Fibroblast of skin of left quadriceps (primary cell): ENCODE results near the gene CADM2.

Experiments
- DNase-seq, 2 experiments: peaks; one replicate each; pipeline ENCODE4 v3.0.0-alpha.2; 2013; ENCODE audit warnings: low read depth in 2 of 2

CADM2 gene

DNA sequence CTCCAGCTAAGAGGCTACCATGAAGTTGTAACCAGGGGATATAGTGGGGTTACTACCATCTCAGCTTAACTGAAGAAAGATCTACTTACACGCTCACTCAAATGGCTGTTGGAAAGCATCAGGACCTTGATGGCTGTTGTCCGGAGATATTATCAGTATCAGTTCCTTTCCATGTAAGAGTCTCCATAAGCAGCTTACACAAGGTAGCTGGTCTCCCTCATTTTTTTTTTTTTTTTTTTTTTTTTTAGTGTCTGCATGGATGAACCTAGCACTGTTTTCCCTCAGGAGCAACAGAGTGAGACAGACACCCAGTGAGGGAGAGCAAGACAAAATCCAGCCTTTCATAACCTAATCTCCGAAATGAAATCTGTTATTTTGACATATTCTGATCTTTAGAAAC lies 230.9 kb downstream of the CADM2 start:
- no peak for DNase-seq

DNA sequence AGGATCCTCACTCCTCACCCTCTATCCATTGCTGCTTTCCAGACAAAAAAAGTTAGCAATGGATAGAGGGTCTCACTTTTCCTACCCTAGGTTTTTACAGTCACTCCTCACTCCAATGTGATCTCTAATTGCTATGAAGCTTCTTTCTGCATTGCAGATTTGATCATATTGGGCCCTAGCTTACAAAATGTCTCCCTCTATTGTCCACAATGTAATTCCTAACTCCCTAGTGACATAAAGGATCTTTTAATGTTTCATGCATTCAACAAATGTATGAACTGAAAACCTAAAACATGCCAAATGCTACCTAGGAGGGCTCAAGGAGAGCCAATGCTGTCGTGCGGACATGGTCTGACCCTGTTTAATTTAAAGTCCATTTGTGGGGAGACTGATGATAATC lies 234.8 kb downstream of the CADM2 start:
- DNase-seq: no peak

DNA sequence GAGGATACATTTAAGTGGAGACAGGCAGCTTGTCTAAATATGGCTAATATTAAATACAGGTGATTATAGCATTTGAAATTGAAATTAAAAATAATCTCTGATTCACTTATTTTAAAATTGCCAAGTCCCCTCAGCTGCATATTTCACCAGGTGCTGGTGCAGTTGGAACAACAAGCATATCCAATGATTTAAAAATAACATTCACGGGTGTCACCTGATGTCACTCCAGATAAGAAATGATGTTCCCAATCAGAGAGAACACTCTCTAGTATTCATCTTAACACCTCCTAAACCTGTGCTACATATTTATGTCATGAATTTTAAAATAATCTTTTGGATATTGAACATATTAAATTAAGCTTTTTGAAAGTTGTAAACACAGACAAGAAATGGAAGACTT lies 249.9 kb downstream of the CADM2 start:
- DNase-seq: no peak

DNA sequence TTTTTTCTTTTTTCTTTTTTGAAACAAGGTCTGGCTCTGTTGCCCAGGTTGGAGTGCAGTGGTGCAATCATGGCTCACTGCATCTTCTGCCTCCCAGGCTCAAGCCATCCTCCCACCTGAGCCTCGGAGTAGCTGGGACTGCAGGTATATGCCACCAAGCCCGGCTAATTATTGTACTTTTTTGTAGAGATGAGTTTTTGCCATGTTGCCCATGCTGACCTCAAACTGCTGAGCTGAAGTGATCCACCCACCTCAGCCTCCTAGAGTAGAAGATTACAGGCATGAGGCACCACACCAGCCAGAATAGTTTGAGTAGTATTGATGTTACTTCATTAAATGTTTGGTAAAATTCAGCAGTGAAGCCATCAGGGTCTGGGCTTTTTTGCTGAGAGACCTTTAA lies 251.8 kb downstream of the CADM2 start:
- DNase-seq: no peak

DNA sequence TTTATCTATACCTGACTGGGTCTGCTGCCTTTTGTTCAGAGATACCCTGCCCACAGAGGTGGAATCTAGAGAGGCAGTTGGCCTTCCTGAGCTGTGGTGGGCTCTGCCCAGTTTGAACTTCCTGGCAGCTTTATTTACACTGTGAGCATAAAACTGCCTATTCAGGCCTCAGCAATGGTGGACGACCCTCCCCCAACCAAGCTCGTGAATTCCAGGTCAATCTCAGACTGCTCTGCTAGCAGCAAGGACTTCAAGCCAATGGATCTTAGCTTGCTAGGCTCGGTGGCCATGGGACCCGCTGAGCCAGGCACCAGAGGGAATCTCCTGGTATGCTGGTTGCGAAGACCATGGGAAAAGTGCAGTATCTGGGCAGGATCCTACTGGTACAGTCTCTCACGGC lies 270.2 kb downstream of the CADM2 start:
- DNase-seq: no peak

DNA sequence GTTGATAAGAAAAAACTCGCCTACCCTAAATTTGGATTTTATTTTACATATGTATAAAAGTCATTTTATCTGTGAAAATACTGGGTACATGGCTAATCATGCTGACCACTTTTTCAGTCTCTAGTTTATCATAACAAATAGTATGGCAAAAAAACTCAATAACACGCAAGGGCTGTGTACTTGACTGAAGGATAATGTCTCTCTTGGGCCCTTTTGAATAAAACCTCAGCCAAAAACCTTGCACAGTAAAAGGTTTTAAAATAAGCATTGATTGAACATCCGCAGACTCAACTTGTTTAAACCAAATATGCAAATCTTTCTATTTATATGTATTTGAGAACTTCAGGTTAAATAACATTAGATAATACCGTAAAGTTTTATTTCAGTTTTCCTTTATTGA lies 285.3 kb downstream of the CADM2 start:
- DNase-seq: no peak

DNA sequence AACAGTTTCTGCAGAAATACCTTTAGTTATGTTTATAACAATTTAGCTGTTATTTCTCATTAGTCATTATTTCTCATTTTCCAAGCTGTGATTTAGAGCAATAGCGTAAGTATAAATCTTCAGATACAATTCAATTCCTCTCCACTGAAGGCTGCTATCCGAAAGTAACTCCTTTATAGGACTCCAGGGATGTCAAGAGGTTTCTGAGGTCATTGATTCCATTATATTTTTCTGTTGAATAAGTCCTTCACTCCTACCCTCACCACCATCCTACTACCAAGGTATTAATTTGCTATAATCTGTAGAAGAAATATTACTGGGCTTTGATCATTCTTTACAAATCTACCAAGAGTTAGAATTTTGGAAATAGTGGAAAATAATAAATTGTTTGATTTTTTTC lies 285.7 kb downstream of the CADM2 start:
- DNase-seq: no peak

DNA sequence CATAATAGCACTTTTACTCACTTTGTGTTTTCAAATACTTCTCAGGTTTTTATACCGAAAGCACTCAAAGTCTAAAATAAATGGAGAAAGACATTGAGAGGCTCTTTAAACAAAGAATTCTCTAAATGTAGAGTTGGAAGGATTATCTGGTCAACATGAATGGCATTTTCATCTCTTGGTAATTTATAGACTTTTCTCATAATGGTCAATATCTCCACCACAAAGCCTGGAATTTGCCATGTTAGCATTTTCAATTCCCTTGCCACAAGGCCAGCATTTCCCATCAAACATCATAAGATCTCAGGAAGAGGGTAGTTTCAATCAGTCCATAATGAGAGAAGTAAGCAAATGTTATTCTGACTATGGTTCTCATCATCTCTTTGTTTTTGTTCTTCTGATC lies 293.0 kb downstream of the CADM2 start:
- no peak for DNase-seq

DNA sequence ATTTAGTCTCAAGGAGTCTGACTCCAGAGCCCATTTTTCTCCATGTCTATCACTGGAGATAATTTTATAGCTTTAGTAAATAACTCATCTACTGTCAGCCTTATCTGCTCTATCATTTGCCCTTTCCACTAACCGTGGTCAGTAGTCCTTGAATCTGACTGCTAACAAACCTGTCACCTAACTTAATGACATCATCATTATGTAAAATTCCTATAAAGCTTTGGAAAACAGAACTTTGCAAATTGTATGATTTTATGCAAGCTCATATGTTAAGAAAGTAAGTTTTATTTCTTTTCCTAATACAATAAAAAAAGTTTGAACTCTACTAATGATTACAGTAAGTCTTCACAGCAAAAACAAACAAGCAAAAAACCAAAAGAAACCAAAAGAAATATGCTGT lies 293.9 kb downstream of the CADM2 start:
- no peak for DNase-seq

DNA sequence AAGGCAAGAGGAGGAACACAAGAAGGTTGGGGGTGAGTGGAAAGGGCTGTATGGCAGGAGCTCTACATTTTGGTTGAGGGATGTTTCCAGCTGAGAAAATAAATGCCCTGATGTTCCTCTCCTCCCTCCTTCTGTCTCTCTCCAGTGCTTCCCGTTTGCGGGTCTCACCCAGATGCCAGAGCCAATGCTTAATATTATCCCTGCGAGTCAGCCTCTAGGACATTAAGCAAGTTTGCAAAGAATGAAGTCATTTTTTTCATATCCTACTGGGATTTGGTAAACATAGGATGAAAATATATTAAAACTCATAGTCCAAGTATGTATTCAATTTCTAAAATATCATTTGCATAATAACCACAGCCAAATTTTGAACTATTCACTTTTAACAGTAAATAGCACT lies 295.9 kb downstream of the CADM2 start:
- peak; percentile 43 to 45 for DNase-seq

DNA sequence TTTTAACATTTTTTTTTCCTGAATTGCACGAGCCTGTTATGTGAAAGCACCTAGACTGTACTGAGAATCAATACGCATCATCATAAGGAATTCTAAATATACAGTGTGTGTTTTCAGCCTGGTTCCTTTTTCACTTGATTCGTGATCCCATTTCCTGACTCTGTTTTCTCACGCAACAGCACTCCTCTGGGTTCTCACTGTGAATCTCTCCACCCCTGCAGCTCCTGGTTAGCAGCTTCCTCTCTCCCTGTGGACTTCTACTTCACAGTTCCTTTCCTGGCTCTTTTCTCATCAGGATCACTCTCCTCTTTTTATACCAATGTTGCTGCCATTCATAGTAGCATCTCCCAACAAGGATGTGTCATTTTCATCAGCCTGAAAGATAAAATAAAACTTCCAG lies 297.2 kb downstream of the CADM2 start:
- peak; percentile 2 to 8 for DNase-seq

DNA sequence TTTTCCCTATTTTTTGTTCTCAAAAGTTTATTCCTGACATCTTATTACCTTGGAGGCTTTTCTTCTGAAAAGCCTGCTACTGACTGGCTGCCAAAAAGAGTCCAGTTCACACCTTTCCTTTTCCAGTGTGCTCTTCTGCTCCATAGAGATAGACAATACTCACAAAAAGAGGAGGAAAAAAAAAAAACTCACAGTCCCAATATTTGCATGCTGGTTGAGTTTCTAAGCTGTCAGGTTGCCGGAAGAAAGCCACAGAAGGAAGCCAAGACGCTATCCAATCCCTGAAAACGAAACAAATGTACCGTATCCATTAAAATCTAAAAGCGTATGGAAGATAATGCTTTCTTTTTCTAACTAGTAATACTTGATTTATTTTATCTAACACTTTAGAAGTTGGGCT lies 299.5 kb downstream of the CADM2 start:
- no peak for DNase-seq

DNA sequence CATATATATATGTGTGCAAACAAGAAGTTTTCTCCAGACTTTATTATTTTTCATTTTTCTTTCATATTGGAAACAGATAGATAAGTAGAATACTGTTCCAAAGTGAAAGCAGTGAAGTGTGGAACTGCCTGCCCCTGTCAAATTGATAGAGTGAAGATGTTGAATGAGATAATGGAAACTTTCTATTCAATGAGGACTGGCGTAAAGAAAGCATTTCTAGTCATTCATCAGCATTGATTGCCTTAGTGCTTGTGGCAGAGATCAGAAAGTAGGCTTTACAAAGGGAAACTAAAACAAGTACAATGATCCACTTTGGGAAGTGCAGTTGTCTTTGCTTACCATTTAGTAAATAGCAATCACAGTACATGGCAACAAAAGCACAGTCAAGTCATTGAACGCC lies 300.0 kb downstream of the CADM2 start:
- DNase-seq: no peak

DNA sequence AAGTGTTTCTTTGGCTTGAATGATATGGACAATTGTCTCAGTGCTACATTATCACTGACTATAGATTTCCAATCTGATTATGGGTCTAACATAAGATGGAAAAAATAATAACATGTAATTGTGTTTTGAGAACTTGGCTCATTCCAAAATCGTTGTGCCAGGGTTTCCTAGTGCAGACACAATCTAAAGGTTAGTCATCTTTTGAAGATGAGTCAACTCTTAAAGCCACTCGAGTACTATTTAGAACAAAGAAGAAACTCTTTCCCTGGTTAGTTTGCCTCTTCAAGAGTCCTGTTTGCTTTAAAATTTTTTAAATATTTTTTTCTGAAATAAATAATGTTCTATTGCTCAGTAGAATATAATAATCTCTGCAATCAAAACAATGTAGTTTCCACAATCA lies 301.0 kb downstream of the CADM2 start:
- no peak for DNase-seq

DNA sequence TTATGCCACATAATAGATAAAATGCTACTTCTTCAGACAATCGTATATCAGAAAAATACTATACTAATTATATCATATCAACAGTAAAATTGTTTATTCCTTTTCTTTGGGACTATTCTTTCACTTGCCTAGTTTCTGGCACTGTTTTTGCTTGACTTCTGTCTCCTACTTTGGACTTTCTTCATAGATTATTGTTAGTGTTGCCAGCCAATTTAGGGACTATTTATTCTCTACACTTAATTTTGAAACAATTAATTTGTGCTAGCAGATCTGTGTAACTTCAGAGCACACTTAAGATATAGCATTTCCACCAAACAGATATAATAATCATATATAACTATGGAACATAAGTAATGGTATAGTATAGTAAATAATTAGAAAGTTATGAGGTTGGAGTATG lies 305.6 kb downstream of the CADM2 start:
- DNase-seq: no peak

DNA sequence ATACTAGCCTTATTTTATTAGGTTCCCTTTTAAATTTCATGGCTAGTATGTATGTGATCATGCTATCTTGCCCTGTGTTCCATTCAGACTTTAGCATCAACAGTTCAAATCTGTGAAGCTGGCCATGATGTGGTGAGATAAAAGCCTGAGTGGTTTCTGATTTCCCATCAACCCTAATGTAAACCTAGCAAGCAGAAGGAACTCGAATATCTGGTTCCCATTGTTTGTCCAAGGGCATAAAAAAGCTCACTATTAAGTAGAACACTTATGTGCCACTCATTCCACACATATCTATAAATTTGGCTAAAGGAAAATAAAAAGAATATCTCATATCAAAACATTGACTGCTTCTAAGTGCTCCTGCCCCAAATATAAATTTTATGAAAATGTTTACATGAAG lies 311.7 kb downstream of the CADM2 start:
- no peak for DNase-seq

DNA sequence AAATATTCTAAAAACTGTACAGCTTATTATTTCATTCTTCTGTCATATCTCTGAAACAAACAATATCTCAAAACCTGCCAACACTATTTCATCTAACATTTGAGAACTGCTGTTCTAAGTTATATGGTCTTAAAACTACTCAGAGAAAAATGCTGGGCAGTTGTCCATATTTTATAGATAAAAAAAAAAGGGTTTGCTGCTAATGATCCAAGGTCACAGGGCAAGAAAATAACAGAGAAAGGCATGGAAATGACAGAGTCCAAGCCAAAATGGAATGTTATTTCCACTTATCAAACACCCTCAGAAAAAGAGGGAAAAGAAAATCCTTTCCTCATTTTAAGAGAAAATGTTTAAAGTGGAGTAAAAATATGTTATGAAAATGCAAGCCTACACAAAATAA lies 313.1 kb downstream of the CADM2 start:
- no peak for DNase-seq

DNA sequence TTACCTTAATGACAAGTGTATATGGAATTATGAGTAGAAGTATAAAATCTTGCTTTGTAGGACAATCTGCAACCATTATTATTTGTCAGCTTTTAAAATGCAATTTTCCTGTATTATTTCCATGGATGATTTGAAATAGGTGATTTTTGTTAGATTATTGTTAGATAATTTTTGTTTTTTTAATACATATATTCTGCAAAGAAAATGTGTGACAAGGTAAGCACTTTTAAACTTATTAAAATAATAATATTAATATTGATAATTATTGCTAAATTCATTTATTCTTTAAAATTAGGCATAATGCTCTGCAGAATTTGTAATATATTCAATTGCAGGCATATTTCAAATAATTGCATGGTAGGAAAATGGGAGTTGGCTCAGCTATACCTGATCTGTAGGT lies 329.5 kb downstream of the CADM2 start:
- DNase-seq: no peak

DNA sequence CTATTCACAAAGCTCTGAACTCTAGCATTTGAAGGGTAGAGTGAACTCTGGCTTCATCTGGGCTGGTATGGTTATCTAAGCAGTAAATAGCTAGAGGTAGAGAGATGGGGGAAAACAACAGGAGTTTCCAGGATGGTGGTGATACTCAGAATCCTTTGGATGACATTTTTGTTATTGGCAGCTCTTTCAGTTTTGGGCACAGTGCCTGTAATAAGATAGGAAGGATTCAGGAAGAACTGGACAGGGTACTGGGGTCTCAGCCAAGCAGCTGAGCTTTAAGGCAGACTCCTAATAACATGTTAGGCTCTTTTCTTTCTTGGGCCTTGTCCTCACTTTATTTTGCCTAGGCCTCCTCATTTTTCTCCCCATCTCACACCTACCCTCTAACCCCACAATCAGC lies 338.5 kb downstream of the CADM2 start:
- no peak for DNase-seq

DNA sequence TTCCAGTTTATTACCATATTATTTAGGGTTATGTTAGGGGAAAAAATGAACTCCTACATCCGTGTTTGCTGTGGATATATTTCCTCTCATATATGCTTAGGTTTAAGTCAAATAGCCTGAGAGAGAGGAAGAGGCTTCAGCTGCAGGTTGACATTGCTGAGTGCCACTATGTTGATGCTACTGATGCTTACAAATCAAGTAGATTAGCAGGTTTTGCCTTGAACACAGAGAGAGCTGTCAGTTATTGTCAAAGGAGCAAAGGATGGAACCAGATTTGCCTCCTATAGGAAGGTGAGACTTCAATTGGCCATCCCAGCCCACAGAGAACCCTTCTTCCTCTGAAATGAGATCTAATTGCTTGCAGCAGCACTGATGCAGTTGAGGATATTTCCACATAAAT lies 339.2 kb downstream of the CADM2 start:
- no peak for DNase-seq

DNA sequence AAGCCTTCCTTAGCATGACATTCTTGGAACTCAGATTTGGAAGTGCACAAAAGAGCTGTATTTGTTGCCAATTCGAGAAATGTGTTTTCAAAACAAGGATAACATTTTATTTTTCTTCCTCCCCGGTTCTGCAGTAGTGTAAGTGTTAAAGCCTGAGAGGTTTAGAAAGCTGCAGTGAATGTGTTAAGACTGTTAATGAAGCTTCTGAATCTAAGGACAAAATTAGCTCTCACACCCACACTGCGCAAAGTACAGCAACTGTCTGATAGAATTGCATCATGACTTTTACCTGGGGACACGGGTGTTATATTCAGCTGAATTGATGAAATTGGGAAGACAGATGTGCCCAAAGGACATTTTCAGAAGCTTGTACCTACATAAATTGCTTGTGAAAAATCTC lies 344.4 kb downstream of the CADM2 start:
- DNase-seq: no peak

DNA sequence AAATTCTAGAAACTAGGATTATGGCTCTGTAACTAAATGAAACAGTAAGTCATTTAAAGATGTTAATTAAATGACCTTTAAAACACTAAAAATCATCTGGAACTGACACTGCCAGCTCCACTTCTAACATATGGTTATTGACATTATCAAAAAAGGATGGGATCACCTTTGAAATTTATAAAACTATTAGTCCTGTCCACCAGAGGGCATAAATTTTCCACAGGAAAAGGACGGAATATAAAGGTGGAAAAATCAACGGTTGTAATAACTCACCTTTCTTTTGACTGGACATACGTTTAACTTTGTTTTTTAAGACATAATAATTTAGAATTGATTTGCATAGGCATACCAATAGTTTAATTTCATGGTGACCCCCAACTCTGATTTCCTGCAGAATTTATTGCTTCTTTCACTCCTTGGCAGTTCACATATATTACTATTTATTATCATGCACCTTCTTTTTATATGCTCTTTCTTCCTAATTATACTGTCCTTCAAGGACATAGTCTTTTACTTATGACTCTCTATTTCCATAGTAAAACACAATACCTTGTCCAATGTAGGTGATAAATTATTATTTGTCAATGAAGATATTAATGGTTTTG lies 345.7 kb downstream of the CADM2 start:
- DNase-seq: no peak

DNA sequence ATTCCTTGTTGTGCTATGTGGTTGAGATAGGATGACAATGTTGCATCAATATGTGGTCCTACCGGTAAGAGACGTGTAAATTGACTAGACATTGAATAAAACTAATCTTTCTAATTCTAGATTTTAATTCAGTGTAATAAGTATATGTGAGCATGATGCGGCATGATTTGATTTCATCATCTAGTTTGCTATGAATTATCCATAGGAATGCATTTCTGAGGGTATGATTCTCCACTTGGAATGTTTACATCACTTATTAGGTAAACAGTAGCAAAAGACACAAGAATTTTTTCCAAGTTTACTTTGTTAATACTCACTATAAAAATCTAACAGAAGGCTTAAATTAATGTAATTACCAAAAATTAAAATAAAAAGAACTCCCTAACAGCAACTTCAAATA lies 353.5 kb downstream of the CADM2 start:
- no peak for DNase-seq

DNA sequence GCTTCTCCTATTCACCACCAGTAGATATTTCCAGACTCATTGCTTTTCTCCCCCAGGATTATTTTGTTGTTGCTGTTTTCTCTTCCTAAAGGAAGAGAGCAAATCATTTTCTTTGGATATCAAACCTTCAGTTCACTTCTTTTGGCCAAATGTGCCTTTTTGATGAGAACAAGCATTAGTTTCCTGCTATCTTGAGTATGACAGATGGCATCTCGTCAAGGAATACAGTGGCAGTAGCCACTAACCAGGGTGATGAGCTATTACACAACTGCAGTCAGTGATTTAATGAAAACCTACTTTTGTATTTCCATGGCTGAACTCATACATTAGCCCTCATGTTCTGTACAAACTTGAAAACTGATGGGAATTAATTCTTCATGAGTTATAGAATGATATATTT lies 354.6 kb downstream of the CADM2 start:
- DNase-seq: no peak

DNA sequence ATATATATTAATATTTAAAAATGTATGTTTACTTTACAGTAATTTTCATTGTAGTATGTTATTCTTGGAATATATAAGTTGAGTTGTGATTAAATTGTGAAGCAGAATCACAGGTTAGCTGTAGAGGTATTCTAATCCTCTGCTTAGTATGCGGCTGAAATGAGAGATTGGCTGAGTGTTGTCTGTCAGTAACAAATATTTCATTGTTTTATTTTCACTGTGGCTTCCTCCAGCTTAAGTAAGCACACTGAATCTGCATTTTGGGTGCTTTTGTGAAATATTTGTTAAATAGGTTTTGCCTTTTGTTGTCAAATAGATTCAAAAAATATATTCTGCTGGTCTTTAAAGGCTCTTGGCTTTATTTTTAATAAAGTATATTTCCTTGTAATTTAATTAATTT lies 357.5 kb downstream of the CADM2 start:
- DNase-seq: no peak
